Loucy (cell line): ENCODE data around the gene ALK.

ENCODE experiments used
- H2AFZ ChIP-seq: fragments of 200-600 bp; sonication (generic); 2 replicates; pipeline ENCODE4 v1.6.0; 2016; ENCODE audit warnings: antibody characterized with exemption, mild to moderate bottlenecking, low read length, moderate library complexity
- H3F3A ChIP-seq: fragments of 200-600 bp; 2 replicates; pipeline ENCODE4 v1.6.0; 2016; ENCODE audit warnings: antibody characterized with exemption, low read depth, mild to moderate bottlenecking
- H3K27me3 ChIP-seq: fragments of 200-600 bp; sonication (generic); 2 replicates; pipeline ENCODE4 v1.6.1; 2014; ENCODE audit warnings: low read length, mild to moderate bottlenecking; ENCODE audit not compliant: insufficient read depth, poor library complexity, severe bottlenecking
- H3K36me3 ChIP-seq: fragments of 200-600 bp; sonication (generic); 2 replicates; pipeline ENCODE4 v1.6.1; 2016; ENCODE audit warnings: low read length; ENCODE audit not compliant: insufficient read depth
- H3K4me1 ChIP-seq: fragments of 200-600 bp; sonication (generic); 2 replicates; pipeline ENCODE4 v1.5.1; 2014; ENCODE audit warnings: low read length, mild to moderate bottlenecking; ENCODE audit not compliant: insufficient read depth, poor library complexity, severe bottlenecking
- H3K4me2 ChIP-seq: fragments of 200-600 bp; sonication (generic); 2 replicates; pipeline ENCODE4 v1.6.0; 2014; ENCODE audit warnings: antibody characterized with exemption, low read length, low read depth, mild to moderate bottlenecking; ENCODE audit not compliant: poor library complexity, severe bottlenecking
- H3K4me3 ChIP-seq: fragments of 200-600 bp; sonication (generic); 2 replicates; pipeline ENCODE4 v1.5.1; 2014; ENCODE audit warnings: low read length, mild to moderate bottlenecking, mixed read lengths; ENCODE audit not compliant: poor library complexity, severe bottlenecking
- H3K79me2 ChIP-seq: fragments of 200-600 bp; sonication (generic); 2 replicates; pipeline ENCODE4 v1.6.1; 2014; ENCODE audit warnings: low read length; ENCODE audit not compliant: insufficient read depth
- H3K9ac ChIP-seq: fragments of 200-600 bp; sonication (generic); 2 replicates; pipeline ENCODE4 v1.6.0; 2014; ENCODE audit warnings: mild to moderate bottlenecking, low read depth, low read length, moderate library complexity; ENCODE audit not compliant: poor library complexity, severe bottlenecking
- H3K9me2 ChIP-seq: fragments of 200-600 bp; sonication (generic); replicated peaks from 2 replicates; pipeline ENCODE4 v1.6.1; 2016; ENCODE audit warnings: low read depth, low read length, mixed read lengths
- H3K9me3 ChIP-seq: fragments of 200-600 bp; sonication (generic); 2 replicates; pipeline ENCODE4 v1.6.1; 2014; ENCODE audit warnings: mild to moderate bottlenecking, antibody characterized with exemption, low read length, low read depth; ENCODE audit not compliant: insufficient read depth
- H4K20me1 ChIP-seq: fragments of 200-600 bp; sonication (generic); 2 replicates; pipeline ENCODE4 v1.6.0; 2014; ENCODE audit warnings: antibody characterized with exemption, low read length, mild to moderate bottlenecking; ENCODE audit not compliant: insufficient read depth, poor library complexity, severe bottlenecking
- EZH2phosphoT487 ChIP-seq: fragments of 200-600 bp; IDR thresholded peaks from 2 replicates; pipeline ENCODE4 v1.6.1; 2018; ENCODE audit warnings: antibody characterized with exemption, mild to moderate bottlenecking, moderate library complexity, borderline replicate concordance
- TF ChIP-seq, protein P1 (sequence below): fragments of 200-600 bp; sonication (generic); conservative IDR thresholded peaks from 2 replicates; pipeline ENCODE4 v1.5.1; 2014; ENCODE audit warnings: mild to moderate bottlenecking, antibody characterized with exemption, low read length

ALK gene

GRCh38 chr2:29239209-29239960 is 682.0 kb downstream of the ALK start:
- no peaks in the 10 kb centered on the region for H3K9me3 ChIP-seq
- TF ChIP-seq EZH2phosphoT487 = no peak
- TF ChIP-seq, protein P1, sequence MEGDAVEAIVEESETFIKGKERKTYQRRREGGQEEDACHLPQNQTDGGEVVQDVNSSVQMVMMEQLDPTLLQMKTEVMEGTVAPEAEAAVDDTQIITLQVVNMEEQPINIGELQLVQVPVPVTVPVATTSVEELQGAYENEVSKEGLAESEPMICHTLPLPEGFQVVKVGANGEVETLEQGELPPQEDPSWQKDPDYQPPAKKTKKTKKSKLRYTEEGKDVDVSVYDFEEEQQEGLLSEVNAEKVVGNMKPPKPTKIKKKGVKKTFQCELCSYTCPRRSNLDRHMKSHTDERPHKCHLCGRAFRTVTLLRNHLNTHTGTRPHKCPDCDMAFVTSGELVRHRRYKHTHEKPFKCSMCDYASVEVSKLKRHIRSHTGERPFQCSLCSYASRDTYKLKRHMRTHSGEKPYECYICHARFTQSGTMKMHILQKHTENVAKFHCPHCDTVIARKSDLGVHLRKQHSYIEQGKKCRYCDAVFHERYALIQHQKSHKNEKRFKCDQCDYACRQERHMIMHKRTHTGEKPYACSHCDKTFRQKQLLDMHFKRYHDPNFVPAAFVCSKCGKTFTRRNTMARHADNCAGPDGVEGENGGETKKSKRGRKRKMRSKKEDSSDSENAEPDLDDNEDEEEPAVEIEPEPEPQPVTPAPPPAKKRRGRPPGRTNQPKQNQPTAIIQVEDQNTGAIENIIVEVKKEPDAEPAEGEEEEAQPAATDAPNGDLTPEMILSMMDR = no peak
- no peaks in the 10 kb centered on the region for H3K79me2 ChIP-seq
- no peak overlapping the region for H2AFZ ChIP-seq
- H3K27me3 ChIP-seq = no peaks in the 10 kb centered on the region
- H3F3A ChIP-seq = no peaks in the 10 kb centered on the region
- H3K9me2 ChIP-seq = no peaks in the 10 kb centered on the region
- no peaks in the 10 kb centered on the region for H3K4me1 ChIP-seq
- H3K4me2 ChIP-seq = no peak overlapping the region
- no peaks in the 10 kb centered on the region for H4K20me1 ChIP-seq
- no peak overlapping the region for H3K4me3 ChIP-seq
- no peaks in the 10 kb centered on the region for H3K36me3 ChIP-seq
- H3K9ac ChIP-seq = no peak overlapping the region

DNA sequence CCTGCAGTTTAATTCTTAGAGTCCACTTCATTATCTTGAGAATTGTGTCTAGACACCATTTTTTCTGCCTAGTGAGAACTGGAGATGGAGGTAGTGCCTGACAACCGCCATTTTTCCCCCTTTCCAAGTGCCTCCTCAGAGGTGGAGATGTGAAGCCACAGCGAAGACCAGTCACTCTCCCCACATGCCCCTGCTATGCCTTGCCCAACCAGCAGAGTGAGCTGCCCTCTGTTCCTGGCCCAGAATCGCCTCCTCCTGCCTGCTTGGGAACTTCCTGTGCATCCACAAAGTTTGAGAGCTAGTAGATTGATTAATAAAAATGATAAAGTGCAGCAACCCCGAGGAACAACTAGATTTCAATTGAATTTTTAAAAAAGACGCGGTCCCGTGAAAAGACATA is 682.9 kb downstream of the ALK start:
- Histone ChIP-seq H3K27me3 (no peaks in the 10 kb centered on the region), H3K9me2 (no peaks in the 10 kb centered on the region), H3F3A (no peaks in the 10 kb centered on the region), H3K4me2 (no peak overlapping the region), H2AFZ (no peak overlapping the region), H3K9ac (no peak overlapping the region), H3K79me2 (no peaks in the 10 kb centered on the region), H3K4me1 (no peaks in the 10 kb centered on the region), H3K36me3 (no peaks in the 10 kb centered on the region), H3K4me3 (no peak overlapping the region), H3K9me3 (no peaks in the 10 kb centered on the region), H4K20me1 (no peaks in the 10 kb centered on the region)
- TF ChIP-seq, protein P1 = peak; percentile 79
- TF ChIP-seq EZH2phosphoT487 = no peak

DNA sequence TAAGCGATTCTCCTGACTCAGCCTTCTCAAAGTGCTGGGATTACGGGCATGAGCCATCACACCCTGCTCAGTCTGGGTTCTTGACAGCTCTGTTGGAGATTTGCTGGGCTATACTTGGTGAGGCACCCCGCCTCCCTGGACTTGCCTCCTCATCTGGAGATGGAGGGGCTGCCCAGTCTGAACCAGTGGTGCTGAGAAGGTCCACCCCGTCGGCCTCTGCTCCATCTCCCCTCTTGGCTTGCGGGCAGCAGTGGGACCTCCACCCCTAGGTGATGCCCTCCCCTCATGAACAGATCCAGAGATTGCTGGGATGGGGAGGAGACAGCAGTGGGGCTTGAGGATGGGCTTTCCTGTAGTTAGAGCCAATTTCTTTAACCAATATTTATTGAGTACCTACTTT is 685.3 kb downstream of the ALK start:
- Histone ChIP-seq H3K4me1 (no peaks in the 10 kb centered on the region), H3K27me3 (no peaks in the 10 kb centered on the region), H4K20me1 (no peaks in the 10 kb centered on the region), H3F3A (no peaks in the 10 kb centered on the region), H3K36me3 (no peaks in the 10 kb centered on the region), H3K4me2 (no peak overlapping the region), H3K4me3 (no peak overlapping the region), H3K9ac (no peak overlapping the region), H3K9me3 (no peaks in the 10 kb centered on the region), H3K79me2 (no peaks in the 10 kb centered on the region), H2AFZ (no peak overlapping the region), H3K9me2 (no peaks in the 10 kb centered on the region)
- no peak for TF ChIP-seq EZH2phosphoT487
- TF ChIP-seq, protein P1 = no peak
